Common myeloid progenitor, CD34-positive (primary cell): ENCODE data around the gene TAAR8. TPM values are rescaled to one million over a fixed set of nuclear protein-coding genes. Genes with fewer than 3 reads are reported as not detected.

ENCODE experiments used
- CTCF ChIA-PET: fragments of 350-600 bp; sonication (Branson Sonifier 250); formaldehyde crosslinking; loops from one replicate; lab custom pipeline; 2021; ENCODE audit warnings: antibody characterized with exemption; lab: Charles Lee
- POLR2A ChIA-PET: fragments of 350-600 bp; sonication (Branson Sonifier 250); formaldehyde crosslinking; loops from one replicate; lab custom pipeline; 2021; ENCODE audit warnings: antibody characterized with exemption; lab: Charles Lee
- DNase-seq, 3 donors: peaks; one replicate each; pipeline versions ENCODE4 v3.0.0 to v3.0.0-alpha.2; 2013
- H3K27ac ChIP-seq, 2 experiments: 1 replicate in 1 of 2; 2 replicates in 1 of 2; pipeline ENCODE4 v1.7.0; 2013; ENCODE audit warnings: inconsistent platforms in 2 of 2, low read length in 2 of 2, mild to moderate bottlenecking in 2 of 2, low read depth in 1 of 2, moderate library complexity in 1 of 2; ENCODE audit not compliant: severe bottlenecking in 2 of 2, insufficient read depth in 1 of 2, poor library complexity in 1 of 2
- H3K27me3 ChIP-seq, 5 experiments: replicated peaks in 2 of 5; 1 replicate in 3 of 5; 2 replicates in 2 of 5; pipeline versions ENCODE4 v1.6.1 to v1.7.0; 2013; ENCODE audit warnings: low read length in 4 of 5, mild to moderate bottlenecking in 2 of 5, moderate library complexity in 2 of 5, inconsistent platforms in 1 of 5; ENCODE audit not compliant: insufficient read depth in 5 of 5, control insufficient read depth in 4 of 5
- H3K36me3 ChIP-seq, 4 experiments: 1 replicate in 2 of 4; 2 replicates in 2 of 4; pipeline versions ENCODE4 v1.6.1 to v1.7.0; 2013; ENCODE audit warnings: low read length in 3 of 4, control low read depth in 1 of 4, mild to moderate bottlenecking in 1 of 4; ENCODE audit not compliant: control insufficient read depth in 4 of 4, insufficient read depth in 4 of 4
- H3K4me1 ChIP-seq, 4 experiments: 1 replicate in 3 of 4; 2 replicates in 1 of 4; pipeline versions ENCODE4 v1.6.1 to v1.7.1; 2013; ENCODE audit warnings: low read length in 3 of 4, mild to moderate bottlenecking in 3 of 4, control low read depth in 1 of 4, inconsistent platforms in 1 of 4, moderate library complexity in 1 of 4; ENCODE audit not compliant: control insufficient read depth in 4 of 4, insufficient read depth in 4 of 4; ENCODE audit errors: control extremely low read depth in 1 of 4
- H3K4me3 ChIP-seq, 7 experiments: 1 replicate in 4 of 7; 2 replicates in 3 of 7; pipeline versions ENCODE4 v1.5.1 to v1.7.0; 2013; ENCODE audit warnings: mild to moderate bottlenecking in 7 of 7, low read length in 6 of 7, moderate library complexity in 6 of 7, inconsistent platforms in 2 of 7, low read depth in 2 of 7, control low read depth in 1 of 7; ENCODE audit not compliant: insufficient read depth in 4 of 7, control insufficient read depth in 1 of 7; ENCODE audit errors: extremely low read depth in 1 of 7
- H3K9me3 ChIP-seq, 5 experiments: 1 replicate in 4 of 5; 2 replicates in 1 of 5; pipeline versions ENCODE4 v1.6.1 to v1.7.1; 2013; ENCODE audit warnings: low read length in 4 of 5, mild to moderate bottlenecking in 2 of 5, inconsistent platforms in 1 of 5, low read depth in 1 of 5, moderate library complexity in 1 of 5; ENCODE audit not compliant: control insufficient read depth in 4 of 5, insufficient read depth in 2 of 5; ENCODE audit errors: control extremely low read depth in 1 of 5
- WGBS: methylation state at CpG from one replicate; pipeline ENCODE4 v1.1.5; 2013; ENCODE audit not compliant: insufficient coverage; 5-methylcytosine and 5-hydroxymethylcytosine counted together
- polyA plus RNA-seq: library from polyadenylated mRNA; unstranded; fragments of 120-200 nt; gene quantifications from one replicate; pipeline ENCODE4 v1.2.1, GENCODE V29; 2013

Gene TAAR8
- polyA plus RNA-seq, result not detected

DNA sequence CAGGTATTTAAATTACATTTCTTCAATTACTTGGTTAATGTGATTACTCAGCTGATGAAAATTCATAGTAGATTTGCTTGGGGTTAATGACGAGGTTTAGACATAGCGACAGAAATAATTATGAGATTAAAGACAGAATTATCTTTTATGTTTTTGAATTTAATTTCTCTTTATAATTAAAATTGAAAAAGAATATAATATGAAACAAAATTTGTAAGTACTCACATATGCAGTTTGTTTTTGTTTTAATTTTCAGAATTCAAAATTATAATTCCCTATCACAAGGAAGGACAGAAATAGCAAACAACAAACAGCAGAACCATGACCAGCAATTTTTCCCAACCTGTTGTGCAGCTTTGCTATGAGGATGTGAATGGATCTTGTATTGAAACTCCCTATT, at the start of gene TAAR8:
Gene TAAR8, plus strand, starts transcription at position 301 of the 400 bp plus-strand sequence. Its CDS starts 21 bp downstream, at position 322.
- Histone ChIP-seq H3K27me3 (no peaks in the 10 kb centered on the region), H3K36me3 (no peaks in the 10 kb centered on the region), H3K4me3 (no peak within 1 kb of the TSS), H3K4me1 (no peaks in the 10 kb centered on the region), H3K27ac (no peak within 1 kb of the TSS), H3K9me3 (no peaks in the 10 kb centered on the region)
- DNase-seq, result no peak
- POLR2A ChIA-PET, result no interaction called here
- no CpG with 5 or more reads among the region's 2 CpGs for WGBS
- CTCF ChIA-PET, result interaction anchor here (0.6 to 2.0 kb wide), 2 partner anchors 9 to 1763 kb away, joined by 3 to 6 read pairs; no protein-coding TSS in a partner anchor

- Histone ChIP-seq H3K9me3 (no peaks in the 10 kb centered on the region), H3K36me3 (peaks cover 6 to 52% (median 26%) of the 10 kb centered on the region in 4 experiments), H3K27ac (no peak overlapping the region), H3K4me3 (no peak overlapping the region), H3K27me3 (no peaks in the 10 kb centered on the region), H3K4me1 (peaks cover 0 to 1% (median under 1%) of the 10 kb centered on the region in 4 experiments)
- CTCF ChIA-PET, result no interaction called here
- 84% methylated on average over 3 of the region's 5 CpGs for WGBS
- no peak for DNase-seq
- POLR2A ChIA-PET, result no interaction called here
Observed at GRCh38 chr6:132504757-132505156, 47.7 kb upstream of the TAAR8 start.

- H3K36me3 ChIP-seq, result peaks cover 6 to 49% (median 24%) of the 10 kb centered on the region in 4 experiments
- POLR2A ChIA-PET, result no interaction called here
Observed at GRCh38 chr6:132505158-132505557, 47.3 kb upstream of the TAAR8 start.

GRCh38 chr6:132506461-132506860, 46.0 kb upstream of the TAAR8 start:
- no peak overlapping the region for H3K4me3 ChIP-seq
- ChIA-PET CTCF (no interaction called here), POLR2A (no interaction called here)
- WGBS, result no CpG with 5 or more reads among the region's 2 CpGs
- no peak for DNase-seq
- no peak overlapping the region for H3K27ac ChIP-seq
- H3K27me3 ChIP-seq, result no peaks in the 10 kb centered on the region
- peaks cover 3 to 37% (median 16%) of the 10 kb centered on the region in 4 experiments for H3K36me3 ChIP-seq
- H3K4me1 ChIP-seq, result peaks cover 7 to 15% (median 12%) of the 10 kb centered on the region in 4 experiments
- H3K9me3 ChIP-seq, result no peaks in the 10 kb centered on the region

More at GRCh38 chr6:132505158-132505557, 47.3 kb upstream of the TAAR8 start:
- DNase-seq, result no peak
- Histone ChIP-seq H3K27me3 (no peaks in the 10 kb centered on the region), H3K4me3 (no peak overlapping the region), H3K4me1 (peaks cover 0 to 4% (median 0%) of the 10 kb centered on the region in 4 experiments), H3K9me3 (no peaks in the 10 kb centered on the region), H3K27ac (no peak overlapping the region)
- WGBS, result 86% methylated on average over 1 of the region's 1 CpG
- CTCF ChIA-PET, result no interaction called here

GRCh38 chr6:132506869-132507808, 45.3 kb upstream of the TAAR8 start:
- peaks cover 2 to 30% (median 11%) of the 10 kb centered on the region in 4 experiments for H3K36me3 ChIP-seq
- POLR2A ChIA-PET, result interaction anchor here (0.6 kb wide), 2 partner anchors 17 to 172 kb away, joined by 3 read pairs; no protein-coding TSS in a partner anchor
- H3K9me3 ChIP-seq, result no peaks in the 10 kb centered on the region
- WGBS, result 100% methylated on average over 2 of the region's 5 CpGs
- H3K4me1 ChIP-seq, result peaks cover 11 to 20% (median 16%) of the 10 kb centered on the region in 4 experiments
- CTCF ChIA-PET, result interaction anchor here (0.8 kb wide), 2 partner anchors 10 to 227 kb away, joined by 3 read pairs; no protein-coding TSS in a partner anchor
- no peak overlapping the region for H3K27ac ChIP-seq
- no peak for DNase-seq
- no peak overlapping the region for H3K4me3 ChIP-seq
- no peaks in the 10 kb centered on the region for H3K27me3 ChIP-seq

GRCh38 chr6:132511210-132511830, 41.2 kb upstream of the TAAR8 start:
- ChIA-PET POLR2A (no interaction called here), CTCF (interaction anchor here (1.3 kb wide), 1 partner anchor 16 kb away, joined by 4 read pairs; no protein-coding TSS in a partner anchor)
- no peaks in the 10 kb centered on the region for H3K27me3 ChIP-seq
- H3K4me3 ChIP-seq, result peak overlapping the region in 6 of 7 experiments; percentile 77 to 94 (median 88)
- peaks cover 0 to 15% (median 4%) of the 10 kb centered on the region in 4 experiments for H3K36me3 ChIP-seq
- H3K4me1 ChIP-seq, result peaks cover 15 to 28% (median 23%) of the 10 kb centered on the region in 4 experiments
- DNase-seq, result no peak
- no peaks in the 10 kb centered on the region for H3K9me3 ChIP-seq
- WGBS, result 51% methylated on average over 2 of the region's 4 CpGs
- H3K27ac ChIP-seq, result peak overlapping the region in 1 of 2 experiments; percentile 86
